ENCODE data around the gene HOXA13. TPM values are rescaled to one million over a fixed set of nuclear protein-coding genes. Genes with fewer than 3 reads are reported as not detected.

HOXA13 gene
- total and polyA plus RNA-seq, 10 of the 15 experiments (the other 5 are each of a cell fraction or from before 2014, with no cell fraction given) = not detected

DNA sequence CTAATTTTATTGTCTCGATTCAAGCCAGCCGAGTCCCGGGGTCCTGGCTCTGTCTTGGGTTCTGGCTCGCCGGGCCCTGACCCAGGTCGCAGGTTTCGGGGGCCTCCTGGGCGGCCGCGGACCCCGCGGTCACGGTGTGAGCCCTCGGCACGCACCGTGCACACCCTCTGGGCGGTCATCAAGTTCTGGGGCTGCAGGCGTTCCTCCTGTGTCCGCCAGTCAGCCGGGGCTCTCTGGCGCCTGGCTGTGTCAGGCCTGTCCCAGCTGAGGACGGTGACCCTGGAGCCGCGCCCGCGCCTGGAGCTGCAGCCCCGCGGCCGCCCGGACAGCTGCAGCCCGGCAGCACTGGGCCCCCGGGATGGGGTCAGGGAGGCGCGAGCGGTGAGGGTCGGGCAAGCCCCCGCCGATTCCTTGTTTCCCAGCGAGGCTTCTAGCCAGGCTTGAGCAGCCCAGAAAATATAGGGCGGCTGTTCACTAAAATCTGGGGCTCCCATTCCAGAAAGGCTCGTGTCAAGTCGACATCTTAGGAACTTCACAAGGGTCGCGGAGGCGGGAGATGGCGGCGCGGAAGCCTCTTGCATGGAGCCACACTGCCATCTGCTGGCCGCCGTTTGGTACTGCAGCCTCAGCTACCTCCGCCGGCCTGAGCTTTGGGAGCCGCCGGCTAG is 39.2 kb downstream of the HOXA13 start:
- Histone ChIP-seq H3K36me3 (ENCODE audit: control insufficient read depth in 2 of 2, insufficient read depth in 2 of 2, low read length in 1 of 2) (no peaks in the 10 kb centered on the region), H4K20me1 (ENCODE audit: control insufficient read depth, insufficient read depth) (no peaks in the 10 kb centered on the region), H2AFZ (ENCODE audit: control insufficient read depth, low read depth, low read length) (peak overlapping the region; percentile 91), H3K4me3 (peak overlapping the region; percentile 72), H3K9ac (ENCODE audit: control insufficient read depth, insufficient read depth, low read length) (peak overlapping the region; percentile 30; the same call in 1 of the 2 replicates), H3K27ac (ENCODE audit: control insufficient read depth, insufficient read depth) (no peak overlapping the region), H3K9me3 (replicated peaks; ENCODE audit: control insufficient read depth, insufficient read depth, low read length) (peaks cover 2% of the 10 kb centered on the region; the same call in 1 of the 3 replicates), H3K4me2 (ENCODE audit: control insufficient read depth, insufficient read depth) (peak overlapping the region; percentile 90), H3K4me1 (ENCODE audit: control insufficient read depth, insufficient read depth, low read length) (no peaks in the 10 kb centered on the region), H3K79me2 (ENCODE audit: control insufficient read depth, insufficient read depth, low read length) (no peaks in the 10 kb centered on the region), H3K27me3 (replicated peaks in 1 of 2; ENCODE audit: control insufficient read depth in 2 of 2, insufficient read depth in 2 of 2, low read length in 1 of 2) (peaks cover 17 to 38% of the 10 kb centered on the region in 2 experiments)
- 3% methylated on average over 45 of the region's 54 CpGs for whole genome bisulfite sequencing (ENCODE audit: insufficient coverage, insufficient replicate concordance, low lambda C conversion rate, missing lambda C conversion rate)
- BruUV-seq (replicated peaks) = no TSS peak
- peak; percentile 89 for ATAC-seq
- POLR2A ChIA-PET = interaction anchor here (0.6 to 1.0 kb wide), 3 partner anchors 294 to 1599 kb away, joined by 3 to 5 read pairs (median 3); no protein-coding TSS in a partner anchor
- SMC1A ChIA-PET (ENCODE audit: uncharacterized antibody, unreplicated experiment) = interaction anchor here (0.6 to 2.2 kb wide), 16 partner anchors 10 to 1268 kb away, joined by 3 to 15 read pairs (median 4); no protein-coding TSS in a partner anchor
- CTCF ChIA-PET = interaction anchor here (0.6 to 4.6 kb wide), 30 partner anchors 10 to 1433 kb away, joined by 3 to 100 read pairs (median 4); partner anchors contain the start of gene HOXA3
- RAD21 ChIA-PET (ENCODE audit: unreplicated experiment) = interaction anchor here (0.6 to 3.8 kb wide), 18 partner anchors 11 to 1268 kb away, joined by 3 to 46 read pairs (median 4); partner anchors contain the start of genes HOXA1 and SNX10
- in situ Hi-C loops (cut with MboI) = loop anchor here (25.0 kb wide), 1 partner anchor 1073 kb away; no protein-coding TSS in a partner anchor
- FAIRE-seq = peak; percentile 96
- intact Hi-C loops (cut with micrococcal nuclease; ENCODE audit: unreplicated experiment) = loop anchor here (1.0 to 5.0 kb wide), 6 partner anchors 303 to 1268 kb away; no protein-coding TSS in a partner anchor
- peak; percentile 23 for DNase-seq (ENCODE audit: low read depth, low spot score)
- TF ChIP-seq SUPT20H (IDR thresholded peaks at IDR 0.05; ENCODE audit: borderline replicate concordance, control insufficient read depth, low read depth, low read length) (no peak), MYC (IDR thresholded peaks at IDR 0.05; ENCODE audit: insufficient read depth, insufficient read length, insufficient replicate concordance, low read length, severe bottlenecking) (no peak), HCFC1 (IDR thresholded peaks at IDR 0.05; ENCODE audit: low read length) (0 out of 2 replicates have a peak, but pooled peaks have one; percentile 10), ZZZ3 (IDR thresholded peaks at IDR 0.05; ENCODE audit: control insufficient read depth, insufficient read length, low read depth) (no peak), TCF3 (IDR thresholded peaks at IDR 0.05; ENCODE audit: borderline replicate concordance, insufficient read depth, low read depth, low read length) (no peak), HDGF (IDR thresholded peaks at IDR 0.05) (no peak), EED (IDR thresholded peaks at IDR 0.05; ENCODE audit: low read depth) (no peak), SIN3A (IDR thresholded peaks at IDR 0.05; ENCODE audit: low read depth, low read length) (no peak), KLF5 (IDR thresholded peaks at IDR 0.05; ENCODE audit: partially characterized antibody) (peak; percentile 46), POU2F2 (IDR thresholded peaks at IDR 0.05; ENCODE audit: borderline replicate concordance, low read depth, low read length) (peak; percentile 40; the same call in 1 of the 3 replicates), BMI1 (IDR thresholded peaks at IDR 0.05; ENCODE audit: borderline replicate concordance) (no peak), ZNF217 (IDR thresholded peaks at IDR 0.05) (no peak), ZNF207 (IDR thresholded peaks at IDR 0.05; ENCODE audit: borderline replicate concordance) (0 out of 2 replicates have a peak, but pooled peaks have one; percentile 26), BHLHE40 (IDR thresholded peaks at IDR 0.05; ENCODE audit: borderline replicate concordance in 1 of 2, low read depth in 2 of 2, low read length in 1 of 2) (peak; percentile 28 to 45; a peak in 3 of 4 replicates)
- TF ChIP-seq, protein P1, sequence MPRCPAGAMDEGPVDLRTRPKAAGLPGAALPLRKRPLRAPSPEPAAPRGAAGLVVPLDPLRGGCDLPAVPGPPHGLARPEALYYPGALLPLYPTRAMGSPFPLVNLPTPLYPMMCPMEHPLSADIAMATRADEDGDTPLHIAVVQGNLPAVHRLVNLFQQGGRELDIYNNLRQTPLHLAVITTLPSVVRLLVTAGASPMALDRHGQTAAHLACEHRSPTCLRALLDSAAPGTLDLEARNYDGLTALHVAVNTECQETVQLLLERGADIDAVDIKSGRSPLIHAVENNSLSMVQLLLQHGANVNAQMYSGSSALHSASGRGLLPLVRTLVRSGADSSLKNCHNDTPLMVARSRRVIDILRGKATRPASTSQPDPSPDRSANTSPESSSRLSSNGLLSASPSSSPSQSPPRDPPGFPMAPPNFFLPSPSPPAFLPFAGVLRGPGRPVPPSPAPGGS (IDR thresholded peaks at IDR 0.05; ENCODE audit: borderline replicate concordance, insufficient read depth, low read depth, low read length, poor library complexity, severe bottlenecking) = no peak
- TF ChIP-seq, protein P2, sequence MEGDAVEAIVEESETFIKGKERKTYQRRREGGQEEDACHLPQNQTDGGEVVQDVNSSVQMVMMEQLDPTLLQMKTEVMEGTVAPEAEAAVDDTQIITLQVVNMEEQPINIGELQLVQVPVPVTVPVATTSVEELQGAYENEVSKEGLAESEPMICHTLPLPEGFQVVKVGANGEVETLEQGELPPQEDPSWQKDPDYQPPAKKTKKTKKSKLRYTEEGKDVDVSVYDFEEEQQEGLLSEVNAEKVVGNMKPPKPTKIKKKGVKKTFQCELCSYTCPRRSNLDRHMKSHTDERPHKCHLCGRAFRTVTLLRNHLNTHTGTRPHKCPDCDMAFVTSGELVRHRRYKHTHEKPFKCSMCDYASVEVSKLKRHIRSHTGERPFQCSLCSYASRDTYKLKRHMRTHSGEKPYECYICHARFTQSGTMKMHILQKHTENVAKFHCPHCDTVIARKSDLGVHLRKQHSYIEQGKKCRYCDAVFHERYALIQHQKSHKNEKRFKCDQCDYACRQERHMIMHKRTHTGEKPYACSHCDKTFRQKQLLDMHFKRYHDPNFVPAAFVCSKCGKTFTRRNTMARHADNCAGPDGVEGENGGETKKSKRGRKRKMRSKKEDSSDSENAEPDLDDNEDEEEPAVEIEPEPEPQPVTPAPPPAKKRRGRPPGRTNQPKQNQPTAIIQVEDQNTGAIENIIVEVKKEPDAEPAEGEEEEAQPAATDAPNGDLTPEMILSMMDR (IDR thresholded peaks at IDR 0.05 in 2 of 3, conservative IDR thresholded peaks at IDR 0.05 in 1 of 3; ENCODE audit: control insufficient read depth in 2 of 3, extremely low read depth in 1 of 3, insufficient read depth in 1 of 3, low read depth in 3 of 3, low read length in 3 of 3) = peak; percentile 87 to 98 (median 93)
- TF ChIP-seq, protein P3, sequence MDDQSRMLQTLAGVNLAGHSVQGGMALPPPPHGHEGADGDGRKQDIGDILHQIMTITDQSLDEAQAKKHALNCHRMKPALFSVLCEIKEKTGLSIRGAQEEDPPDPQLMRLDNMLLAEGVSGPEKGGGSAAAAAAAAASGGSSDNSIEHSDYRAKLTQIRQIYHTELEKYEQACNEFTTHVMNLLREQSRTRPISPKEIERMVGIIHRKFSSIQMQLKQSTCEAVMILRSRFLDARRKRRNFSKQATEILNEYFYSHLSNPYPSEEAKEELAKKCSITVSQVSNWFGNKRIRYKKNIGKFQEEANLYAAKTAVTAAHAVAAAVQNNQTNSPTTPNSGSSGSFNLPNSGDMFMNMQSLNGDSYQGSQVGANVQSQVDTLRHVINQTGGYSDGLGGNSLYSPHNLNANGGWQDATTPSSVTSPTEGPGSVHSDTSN (IDR thresholded peaks at IDR 0.05; ENCODE audit: insufficient replicate concordance, low read depth, low read length) = no peak
